ENCODE measurements around the gene KCNJ15.

- TF ChIP-seq POLR2A (IDR thresholded peaks at IDR 0.05; ENCODE audit: low read depth, low read length): no peak
- TF ChIP-seq PAX5 (IDR thresholded peaks at IDR 0.05; ENCODE audit: insufficient read depth, low read length, severe bottlenecking): no peak
- TF ChIP-seq POLR2AphosphoS5 (IDR thresholded peaks at IDR 0.05; ENCODE audit: low read depth, low read length): no peak
Measured at GRCh38 chr21:38227401-38227800, 29.4 kb upstream of the KCNJ15 start.

Measured in GM12891 (cell line).